Neural progenitor cell (in vitro differentiated cells): ENCODE results near the gene FAM163B. TPM values are rescaled to one million over a fixed set of nuclear protein-coding genes. Genes with fewer than 3 reads are reported as not detected.

Source experiments
- DNase-seq: peaks from one replicate; pipeline ENCODE4 v3.0.0-alpha.2; 2016; ENCODE audit warnings: low spot score
- H2AFZ ChIP-seq: fragments of 200-600 bp; sonication (generic); replicated peaks from 2 replicates; pipeline ENCODE4 v1.6.1; 2016; ENCODE audit warnings: antibody characterized with exemption
- H3F3A ChIP-seq: fragments of 200-600 bp; sonication (generic); 2 replicates; pipeline ENCODE4 v1.6.1; 2016; ENCODE audit warnings: antibody characterized with exemption, low read depth
- H3K27ac ChIP-seq: fragments of 200-600 bp; sonication (generic); 2 replicates; pipeline ENCODE4 v1.5.1; 2016; ENCODE audit warnings: mild to moderate bottlenecking
- H3K27me3 ChIP-seq: fragments of 200-600 bp; sonication (generic); 2 replicates; pipeline ENCODE4 v1.6.1; 2016; ENCODE audit warnings: mild to moderate bottlenecking, moderate library complexity
- H3K36me3 ChIP-seq: fragments of 200-600 bp; sonication (generic); 2 replicates; pipeline ENCODE4 v1.5.1; 2016
- H3K4me1 ChIP-seq: fragments of 200-600 bp; sonication (generic); 2 replicates; pipeline ENCODE4 v1.6.1; 2016; ENCODE audit warnings: mixed run types
- H3K4me2 ChIP-seq: fragments of 200-600 bp; sonication (generic); 2 replicates; pipeline ENCODE4 v1.6.1; 2016
- H3K4me3 ChIP-seq: fragments of 200-600 bp; sonication (generic); 2 replicates; pipeline ENCODE4 v1.5.1; 2016
- H3K79me2 ChIP-seq: fragments of 200-600 bp; sonication (generic); 2 replicates; pipeline ENCODE4 v1.6.1; 2016; ENCODE audit warnings: low read depth
- H3K9ac ChIP-seq: fragments of 200-600 bp; sonication (generic); 2 replicates; pipeline ENCODE4 v1.6.1; 2016
- H3K9me3 ChIP-seq: fragments of 200-600 bp; sonication (generic); 2 replicates; pipeline ENCODE4 v1.5.1; 2016; ENCODE audit warnings: low read depth
- H4K20me1 ChIP-seq: fragments of 200-600 bp; sonication (generic); 2 replicates; pipeline ENCODE4 v1.6.1; 2016; ENCODE audit warnings: low read depth
- H3K27ac Mint-ChIP-seq: 3 replicates; pipeline ENCODE4 v1.8.0; 2021; ENCODE audit warnings: mixed read lengths
- H3K27me3 Mint-ChIP-seq: 2 replicates; pipeline ENCODE4 v1.8.0; 2022; ENCODE audit warnings: low read depth, mild to moderate bottlenecking, inconsistent platforms, moderate library complexity, mixed read lengths; ENCODE audit not compliant: insufficient read depth
- H3K36me3 Mint-ChIP-seq: 3 replicates; pipeline ENCODE4 v1.8.0; 2021; ENCODE audit warnings: mixed read lengths
- H3K4me1 Mint-ChIP-seq: 3 replicates; pipeline ENCODE4 v1.8.0; 2021; ENCODE audit warnings: mixed read lengths
- H3K4me3 Mint-ChIP-seq: 3 replicates; pipeline ENCODE4 v1.8.0; 2021; ENCODE audit warnings: mild to moderate bottlenecking, moderate library complexity, mixed read lengths
- H3K9me3 Mint-ChIP-seq: 3 replicates; pipeline ENCODE4 v1.8.0; 2020; ENCODE audit warnings: mixed read lengths
- CTCF ChIP-seq: fragments of 200-600 bp; sonication (generic); IDR thresholded peaks from 2 replicates; pipeline ENCODE4 v1.5.1; 2017; ENCODE audit warnings: antibody characterized with exemption, mild to moderate bottlenecking
- EZH2 ChIP-seq: fragments of 200-600 bp; sonication (generic); IDR thresholded peaks from 2 replicates; pipeline ENCODE4 v1.6.1; 2017; ENCODE audit warnings: antibody characterized with exemption, mild to moderate bottlenecking, moderate library complexity
- EZH2phosphoT487 ChIP-seq: fragments of 200-600 bp; sonication (generic); IDR thresholded peaks from 2 replicates; pipeline ENCODE4 v1.6.1; 2017; ENCODE audit warnings: antibody characterized with exemption
- total RNA-seq: library from RNA; depleted of rRNA; stranded (reverse); fragments of >200 nt; gene quantifications from 2 replicates; pipeline ENCODE4 v1.2.3, GENCODE V29; 2015; ENCODE audit warnings: low replicate concordance

Gene FAM163B
- total RNA-seq, 1 donor from 2014 or later: not detected

- Histone ChIP-seq H3K4me1 (peaks cover 18% of the 10 kb centered on the region), H3F3A (no peaks in the 10 kb centered on the region), H3K27me3 (no peaks in the 10 kb centered on the region), H3K9me3 (no peaks in the 10 kb centered on the region), H3K4me2 (no peak overlapping the region), H4K20me1 (no peaks in the 10 kb centered on the region), H3K4me3 (no peak overlapping the region), H3K9ac (no peak overlapping the region), H3K79me2 (no peaks in the 10 kb centered on the region), H3K27ac (no peak overlapping the region), H3K36me3 (no peaks in the 10 kb centered on the region), H2AFZ (no peak overlapping the region)
- Mint-ChIP-seq H3K27ac (no peak overlapping the region), H3K36me3 (no peaks in the 10 kb centered on the region), H3K4me1 (peaks cover 30% of the 10 kb centered on the region), H3K4me3 (no peak overlapping the region), H3K9me3 (no peaks in the 10 kb centered on the region), H3K27me3 (peaks cover 11% of the 10 kb centered on the region)
- no peak for DNase-seq
- no peak for TF ChIP-seq CTCF
- TF ChIP-seq EZH2phosphoT487: no peak
- TF ChIP-seq EZH2: no peak
Measured at GRCh38 chr9:133642708-133643361, 33.6 kb upstream of the FAM163B start.

- Histone ChIP-seq H3K4me1 (peaks cover 18% of the 10 kb centered on the region), H3K27ac (no peak overlapping the region), H3K9ac (no peak overlapping the region), H3K4me3 (no peak overlapping the region), H2AFZ (no peak overlapping the region), H3F3A (no peaks in the 10 kb centered on the region), H3K27me3 (no peaks in the 10 kb centered on the region), H3K36me3 (no peaks in the 10 kb centered on the region), H3K79me2 (no peaks in the 10 kb centered on the region), H3K4me2 (no peak overlapping the region), H4K20me1 (no peaks in the 10 kb centered on the region), H3K9me3 (no peaks in the 10 kb centered on the region)
- Mint-ChIP-seq H3K36me3 (no peaks in the 10 kb centered on the region), H3K4me1 (peaks cover 31% of the 10 kb centered on the region), H3K4me3 (no peak overlapping the region), H3K9me3 (no peaks in the 10 kb centered on the region), H3K27me3 (peaks cover 11% of the 10 kb centered on the region), H3K27ac (no peak overlapping the region)
- TF ChIP-seq EZH2phosphoT487: no peak
- TF ChIP-seq EZH2: no peak
- TF ChIP-seq CTCF: no peak
- no peak for DNase-seq
Measured at GRCh38 chr9:133641861-133642595, 32.8 kb upstream of the FAM163B start.

GRCh38 chr9:133641396-133641655 lies 32.1 kb upstream of the FAM163B start:
- Mint-ChIP-seq H3K27me3 (peaks cover 11% of the 10 kb centered on the region), H3K27ac (no peak overlapping the region), H3K4me1 (peaks cover 35% of the 10 kb centered on the region), H3K9me3 (no peaks in the 10 kb centered on the region), H3K4me3 (no peak overlapping the region), H3K36me3 (no peaks in the 10 kb centered on the region)
- Histone ChIP-seq H3K9me3 (no peaks in the 10 kb centered on the region), H3K36me3 (no peaks in the 10 kb centered on the region), H4K20me1 (no peaks in the 10 kb centered on the region), H3K79me2 (no peaks in the 10 kb centered on the region), H2AFZ (no peak overlapping the region), H3K4me1 (peaks cover 18% of the 10 kb centered on the region), H3K4me3 (no peak overlapping the region), H3K4me2 (no peak overlapping the region), H3K9ac (no peak overlapping the region), H3F3A (no peaks in the 10 kb centered on the region), H3K27ac (no peak overlapping the region), H3K27me3 (no peaks in the 10 kb centered on the region)
- TF ChIP-seq EZH2phosphoT487 (no peak), EZH2 (no peak), CTCF (no peak)
- no peak for DNase-seq
